BE2C (cell line): ENCODE results near the gene SRGAP1.
"Not testable (repeated sequence)": the region's sequence is repeated elsewhere in the genome, so short reads cannot be mapped to it uniquely, and the experiment has no call there.

ENCODE experiments used
- DNase-seq: peaks from one replicate; pipeline ENCODE4 v3.0.0-alpha.2; 2020
- H3K27me3 ChIP-seq: fragments of 250-450 bp; sonication (Bioruptor Pico); 2 replicates; pipeline ENCODE4 v1.5.1; 2020; ENCODE audit warnings: mild to moderate bottlenecking
- H3K36me3 ChIP-seq: fragments of 250-450 bp; sonication (Bioruptor Pico); 2 replicates; pipeline ENCODE4 v1.5.1; 2020; ENCODE audit warnings: mild to moderate bottlenecking
- H3K4me1 ChIP-seq: fragments of 250-450 bp; sonication (Bioruptor Pico); 2 replicates; pipeline ENCODE4 v1.5.1; 2020
- H3K4me3 ChIP-seq: 2 replicates; pipeline ENCODE4 v1.5.1; 2011; ENCODE audit warnings: low read depth, low read length
- H3K9me3 ChIP-seq: fragments of 250-450 bp; sonication (Bioruptor Pico); 2 replicates; pipeline ENCODE4 v1.5.1; 2020
- CTCF ChIP-seq: IDR thresholded peaks from 2 replicates; pipeline ENCODE4 v1.5.1; 2012; ENCODE audit warnings: mild to moderate bottlenecking, low read depth, low read length

Gene SRGAP1

GRCh38 chr12:64194333-64195149 lies 350.0 kb downstream of the SRGAP1 start:
- no peak for DNase-seq
- Histone ChIP-seq H3K27me3 (no peaks in the 10 kb centered on the region), H3K4me1 (no peaks in the 10 kb centered on the region), H3K36me3 (peaks cover 5% of the 10 kb centered on the region), H3K9me3 (no peaks in the 10 kb centered on the region), H3K4me3 (no peak overlapping the region)
- no peak for TF ChIP-seq CTCF

GRCh38 chr12:64195841-64196240 lies 351.3 kb downstream of the SRGAP1 start:
- H3K27me3 ChIP-seq, H3K4me1 ChIP-seq, H3K4me3 ChIP-seq, H3K9me3 ChIP-seq, H3K36me3 ChIP-seq, DNase-seq: not testable (repeated sequence)

GRCh38 chr12:64203036-64203435 lies 358.5 kb downstream of the SRGAP1 start:
- H3K36me3 ChIP-seq: no peaks in the 10 kb centered on the region
- no peaks in the 10 kb centered on the region for H3K4me1 ChIP-seq
- H3K4me3 ChIP-seq: no peak overlapping the region
- no peaks in the 10 kb centered on the region for H3K27me3 ChIP-seq
- no peaks in the 10 kb centered on the region for H3K9me3 ChIP-seq
- TF ChIP-seq CTCF: no peak
- no peak for DNase-seq

- TF ChIP-seq CTCF: no peak
- Histone ChIP-seq H3K27me3 (no peaks in the 10 kb centered on the region), H3K4me3 (no peak overlapping the region), H3K9me3 (no peaks in the 10 kb centered on the region), H3K4me1 (no peaks in the 10 kb centered on the region), H3K36me3 (no peaks in the 10 kb centered on the region)
- DNase-seq: no peak
These were observed 359.3 kb downstream of the SRGAP1 start for GRCh38 chr12:64203775-64204174.

- H3K4me3 ChIP-seq: no peak overlapping the region
- H3K4me1 ChIP-seq: no peaks in the 10 kb centered on the region
- TF ChIP-seq CTCF: no peak
- H3K9me3 ChIP-seq: no peaks in the 10 kb centered on the region
- H3K27me3 ChIP-seq: no peaks in the 10 kb centered on the region
- no peak for DNase-seq
- no peaks in the 10 kb centered on the region for H3K36me3 ChIP-seq
These were observed 361.0 kb downstream of the SRGAP1 start for GRCh38 chr12:64205542-64205941.

GRCh38 chr12:64207453-64207852 lies 363.0 kb downstream of the SRGAP1 start:
- no peak for TF ChIP-seq CTCF
- peaks cover 3% of the 10 kb centered on the region; the same call in 1 of the 2 replicates for H3K36me3 ChIP-seq
- no peak for DNase-seq

More at GRCh38 chr12:64207453-64207852, 363.0 kb downstream of the SRGAP1 start:
- Histone ChIP-seq H3K27me3 (no peaks in the 10 kb centered on the region), H3K4me3 (no peak overlapping the region), H3K4me1 (no peaks in the 10 kb centered on the region), H3K9me3 (peaks cover 3% of the 10 kb centered on the region; the same call in 1 of the 2 replicates)
